GM20431 (cell line): ENCODE results near the gene SH2D7.
"Not testable (repeated sequence)": the region's sequence is repeated elsewhere in the genome, so short reads cannot be mapped to it uniquely, and the experiment has no call there.

Source experiments
- in situ Hi-C: fragments of 300-500 bp; cut with MseI, MboI; formaldehyde crosslinking; loops from one replicate; pipeline ENCODE4 v1.15.0; 2020; ENCODE audit warnings: low sequenced_read_pairs; ENCODE audit not compliant: unreplicated experiment

Gene SH2D7

DNA sequence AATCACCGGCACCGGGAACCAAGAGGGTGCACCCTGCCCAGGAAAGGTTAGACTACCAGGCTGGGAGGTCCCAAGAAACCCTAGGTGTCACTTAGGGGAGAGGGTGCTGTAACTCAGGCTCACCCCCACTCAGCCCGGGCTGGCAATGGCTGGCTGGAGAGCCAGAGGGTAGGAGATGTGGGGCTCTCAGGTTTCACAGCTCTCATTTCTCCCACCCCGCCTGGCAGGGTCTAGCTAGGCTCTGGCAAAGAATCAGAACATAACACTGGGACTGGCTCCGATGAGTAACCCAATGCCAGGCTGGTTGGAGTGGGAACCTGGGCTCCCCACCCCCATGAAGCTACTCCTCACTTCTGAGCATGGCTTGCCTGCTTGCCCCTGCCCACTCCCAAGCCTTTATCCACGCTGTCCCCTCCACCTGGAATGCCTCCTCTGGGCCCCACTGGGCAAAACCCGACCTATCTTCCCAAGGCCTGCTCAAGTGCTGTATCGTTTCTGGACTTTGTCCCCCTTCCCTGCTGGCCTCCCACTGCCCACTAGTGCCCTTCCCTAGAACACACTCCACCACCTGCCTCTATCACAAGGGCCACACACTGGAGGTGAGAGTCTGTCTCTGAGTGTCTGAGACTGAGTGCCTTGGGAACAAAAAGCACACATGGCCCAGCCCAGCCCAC is 36.9 kb downstream of the SH2D7 start:
- in situ Hi-C loops = no loop called here

DNA sequence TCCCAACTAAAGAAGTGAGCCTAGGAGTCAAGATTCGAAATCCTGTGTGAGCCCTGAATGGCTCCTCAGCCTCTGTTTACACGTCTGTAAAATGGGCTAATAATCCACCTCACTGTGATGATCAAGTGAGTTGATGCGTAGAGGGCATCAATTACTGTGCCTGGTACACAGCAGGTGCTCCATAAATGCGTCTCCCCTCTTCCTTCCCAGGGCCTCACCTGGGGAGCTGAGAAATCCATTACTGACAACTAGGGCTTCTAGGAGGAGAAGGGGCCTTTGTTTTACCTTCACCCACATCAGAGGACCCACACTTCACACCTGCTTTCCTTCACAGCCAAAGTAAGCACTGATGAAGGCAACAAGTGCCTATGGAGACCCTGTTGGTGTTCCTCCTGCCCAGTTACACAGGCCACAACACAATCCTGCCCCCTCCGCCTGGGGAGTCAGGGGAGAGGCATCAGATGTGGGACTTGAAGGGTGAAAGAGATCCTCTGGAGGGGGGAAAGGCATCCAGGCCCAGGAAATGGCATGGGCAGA is 37.5 kb downstream of the SH2D7 start:
- in situ Hi-C loops = loop anchor here (10.0 kb wide), 1 partner anchor 65 kb away; no protein-coding TSS in a partner anchor

DNA sequence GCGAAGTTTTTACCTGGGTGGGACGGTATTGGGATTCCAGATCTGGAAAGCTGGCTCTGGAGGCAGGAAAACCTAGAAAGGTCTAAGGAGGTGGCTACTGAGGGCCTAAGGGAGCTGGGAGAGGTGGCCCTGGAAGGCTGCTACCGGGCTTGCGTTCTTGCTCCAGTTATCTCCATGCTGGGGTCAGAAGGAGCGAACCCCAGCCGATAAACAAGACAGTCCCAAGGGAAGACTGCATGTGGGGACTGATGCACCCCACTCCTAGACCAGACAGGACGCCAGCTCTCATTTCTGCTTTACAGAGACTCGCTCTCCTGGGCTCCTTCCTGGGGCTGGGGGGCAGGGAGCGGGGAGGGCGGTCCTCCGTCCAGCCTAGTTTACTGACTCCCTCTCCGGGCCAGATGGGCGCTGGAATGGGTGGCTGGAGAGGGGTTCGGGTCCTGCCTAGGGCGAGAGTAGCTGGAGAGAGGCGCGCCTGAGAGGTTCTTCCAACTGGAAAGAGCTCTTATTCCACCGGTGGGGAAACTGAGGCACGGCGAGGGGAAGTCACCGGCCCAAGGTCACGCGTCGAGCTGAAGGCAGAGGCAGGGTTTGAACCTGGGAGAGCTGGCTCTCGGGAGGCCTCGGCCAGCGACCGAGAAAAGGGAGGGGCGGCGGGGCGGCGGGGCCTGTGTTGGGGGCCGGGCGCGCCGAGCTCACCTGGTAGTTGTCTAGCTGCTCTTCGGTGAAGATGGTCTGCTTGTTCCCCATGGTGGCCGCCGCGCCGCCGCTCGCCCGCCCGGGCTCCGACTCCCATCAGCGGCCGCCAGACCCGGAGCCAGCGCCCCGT is 38.3 kb downstream of the SH2D7 start:
- in situ Hi-C loops = loop anchor here (10.0 kb wide), 1 partner anchor 64 kb away; no protein-coding TSS in a partner anchor

DNA sequence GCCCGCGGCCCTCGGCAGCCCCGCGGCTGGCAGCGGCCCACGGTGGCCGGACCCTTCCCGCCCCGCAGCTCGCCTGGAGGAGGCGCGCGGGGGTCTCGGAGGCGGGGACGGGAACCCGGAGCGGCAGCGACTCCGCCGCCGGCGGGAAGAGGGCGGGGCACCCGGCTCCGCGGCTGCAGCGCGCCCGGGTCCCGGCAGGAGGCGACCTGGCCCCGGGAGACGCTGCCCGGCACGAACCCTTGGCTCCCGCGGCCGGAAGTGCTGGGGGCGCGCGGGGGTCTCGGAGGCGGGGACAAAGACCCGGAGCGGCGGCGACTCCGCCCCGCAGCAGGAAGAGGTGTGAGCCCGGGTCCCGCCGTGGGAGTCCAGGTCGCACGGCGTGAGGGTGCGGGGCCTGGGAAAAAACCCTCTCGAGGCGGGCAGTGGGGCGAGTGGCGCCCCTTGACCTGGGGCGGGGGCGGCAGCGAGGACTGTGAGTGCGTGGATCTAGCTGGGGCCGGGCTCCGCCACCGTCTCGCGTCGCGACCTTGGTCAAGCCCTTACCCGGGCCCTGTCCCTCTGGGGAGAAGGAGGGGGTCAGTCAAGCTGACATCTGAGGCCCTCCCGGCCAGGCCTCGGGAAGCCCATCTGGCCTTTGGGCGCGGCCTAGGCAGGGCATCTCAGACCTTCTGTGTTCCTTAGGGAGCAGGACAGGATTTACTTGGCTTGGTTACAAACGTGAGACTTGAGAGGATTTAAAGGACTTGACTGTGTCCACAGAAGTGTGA is 39.1 kb downstream of the SH2D7 start, which contains the start of gene CIB2:
TSS of gene CIB2 (minus strand) at position 151 of the 767 bp plus-strand sequence. CDS start 230 bp downstream, outside the sequence.
- in situ Hi-C loops = loop anchor here (10.0 kb wide), 1 partner anchor 63 kb away; no protein-coding TSS in a partner anchor

DNA sequence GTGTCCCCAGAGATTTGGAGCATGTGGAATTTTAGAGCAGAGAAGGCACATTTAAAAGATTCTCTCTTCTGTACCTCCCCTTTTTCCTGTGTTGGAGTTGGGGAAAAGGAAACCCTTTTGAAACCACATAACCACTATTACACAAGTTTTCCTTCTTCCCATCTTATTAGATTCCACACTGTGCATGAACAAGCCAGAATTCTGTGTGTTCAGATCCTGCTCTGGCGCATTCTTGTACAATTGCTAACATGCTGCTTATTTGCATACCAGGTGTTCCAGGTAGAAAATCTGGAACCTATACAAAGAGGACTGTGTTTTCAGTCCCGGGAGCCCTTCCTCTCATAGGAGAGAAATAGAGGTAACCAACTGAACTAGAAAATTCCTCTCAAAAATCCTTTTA is 41.4 kb downstream of the SH2D7 start:
- in situ Hi-C loops = loop anchor here (10.0 kb wide), 1 partner anchor 61 kb away; no protein-coding TSS in a partner anchor

DNA sequence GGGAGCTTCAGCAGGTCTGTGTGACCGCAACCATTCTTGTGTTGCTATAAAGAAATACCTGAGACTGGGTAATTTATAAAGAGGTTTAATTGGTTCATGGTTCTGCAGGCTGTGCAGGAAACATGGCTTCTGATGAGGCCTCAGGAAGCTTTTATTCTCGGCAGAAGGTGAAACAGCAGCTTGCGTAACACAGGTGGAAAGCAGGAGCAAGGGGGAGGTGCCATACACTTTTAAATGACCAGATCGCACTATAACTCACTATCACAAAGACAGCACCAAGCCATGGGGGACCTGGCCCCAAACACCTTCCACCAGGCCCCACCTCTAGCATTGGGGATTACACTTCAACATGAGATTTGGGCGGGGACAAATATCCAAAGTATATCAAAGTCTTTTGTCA is 47.2 kb downstream of the SH2D7 start:
- in situ Hi-C loops = loop anchor here (10.0 kb wide), 1 partner anchor 55 kb away; no protein-coding TSS in a partner anchor

DNA sequence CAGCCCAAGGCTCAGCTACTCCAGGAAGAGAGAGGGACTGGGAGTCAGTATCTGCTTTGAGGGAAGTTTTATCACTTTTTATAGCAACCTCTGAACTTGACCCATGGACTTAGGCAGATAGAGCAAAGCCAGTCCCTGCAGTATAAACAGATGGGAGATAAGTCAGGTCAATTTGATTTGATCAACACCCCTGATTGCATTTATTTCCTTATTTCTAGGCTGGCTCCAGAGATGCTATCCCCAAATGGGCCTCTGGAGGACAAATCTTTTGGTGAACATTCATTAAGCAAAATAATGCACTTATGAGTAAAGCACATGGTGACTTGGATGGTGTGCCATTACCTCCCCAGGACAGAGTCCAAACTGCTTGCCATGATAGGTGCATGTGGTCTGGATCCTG is 47.9 kb downstream of the SH2D7 start:
- in situ Hi-C loops = no loop called here

DNA sequence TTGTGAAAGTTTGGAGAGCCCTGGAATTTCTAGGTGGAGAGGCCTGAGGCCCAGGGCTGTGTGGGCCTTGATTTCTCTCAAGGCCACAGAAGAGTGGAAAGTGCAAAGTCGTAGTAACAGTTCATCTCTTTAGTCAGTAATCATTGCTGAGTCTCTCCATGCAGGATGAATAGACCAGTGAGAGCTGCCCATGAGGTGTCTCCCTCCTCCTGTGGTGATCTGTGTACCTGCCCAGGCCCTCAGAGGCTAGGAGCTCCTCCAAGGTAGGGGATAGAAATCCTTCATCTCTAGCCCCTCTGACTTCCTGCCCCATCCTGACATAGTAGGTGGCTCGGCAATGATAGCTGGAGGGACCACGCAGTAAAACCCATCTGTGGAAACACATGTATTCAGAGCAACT is 50.0 kb downstream of the SH2D7 start:
- in situ Hi-C loops = no loop called here

DNA sequence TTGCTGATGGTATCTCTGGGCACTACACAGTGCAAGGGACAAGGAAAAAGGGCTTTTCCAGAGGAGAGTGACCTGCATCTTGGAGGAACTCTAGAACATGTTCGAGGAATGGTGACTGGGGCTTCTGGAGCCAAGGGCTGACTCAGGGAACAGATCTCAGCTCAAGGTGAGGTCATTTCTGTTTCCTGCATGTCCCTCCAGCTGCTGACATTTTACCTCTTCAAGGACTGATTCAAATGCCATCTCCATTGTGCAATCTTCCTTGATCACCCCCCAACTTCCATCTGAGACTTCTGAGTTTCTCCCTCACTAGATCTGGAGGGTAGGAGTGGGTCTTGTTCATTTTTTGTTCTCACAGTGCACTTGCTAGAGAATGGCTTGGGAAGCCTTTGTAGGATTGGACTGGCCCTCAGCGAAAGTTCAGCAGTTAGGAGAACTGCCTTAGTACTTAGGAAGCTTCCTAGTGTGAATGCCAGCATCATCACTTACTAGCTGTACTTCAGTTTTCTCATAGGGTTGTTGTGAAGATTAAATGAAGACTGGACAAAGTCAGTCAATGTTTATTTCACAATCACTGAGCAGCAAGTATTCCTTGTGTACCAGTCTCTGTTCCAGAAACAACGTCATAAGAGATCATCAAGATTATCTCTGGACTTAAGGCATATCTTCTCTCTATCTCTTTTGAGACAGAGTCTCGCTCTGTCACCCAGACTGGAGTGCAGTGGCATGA is 54.2 kb downstream of the SH2D7 start:
- in situ Hi-C loops = no loop called here

DNA sequence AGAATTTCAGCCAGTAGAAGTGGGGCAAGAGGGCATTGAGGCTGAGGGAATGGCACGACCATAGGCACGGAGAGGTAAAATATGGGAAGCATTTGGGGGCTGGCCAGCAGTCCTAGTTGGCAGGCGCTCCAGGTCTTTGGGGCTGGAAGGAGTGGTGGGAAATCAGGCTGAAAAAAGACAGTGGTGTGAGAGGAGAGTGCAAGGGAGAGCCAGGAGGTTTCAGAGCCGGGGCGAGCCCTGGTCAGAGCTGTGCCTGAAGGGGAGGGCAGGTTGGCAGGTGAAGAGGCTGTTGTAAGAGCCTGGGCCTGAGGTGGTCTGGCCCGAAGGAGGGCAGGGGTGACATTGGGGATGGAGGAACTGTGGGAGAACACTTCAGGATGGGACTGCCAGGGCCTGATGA is 55.2 kb downstream of the SH2D7 start:
- in situ Hi-C loops = no loop called here

DNA sequence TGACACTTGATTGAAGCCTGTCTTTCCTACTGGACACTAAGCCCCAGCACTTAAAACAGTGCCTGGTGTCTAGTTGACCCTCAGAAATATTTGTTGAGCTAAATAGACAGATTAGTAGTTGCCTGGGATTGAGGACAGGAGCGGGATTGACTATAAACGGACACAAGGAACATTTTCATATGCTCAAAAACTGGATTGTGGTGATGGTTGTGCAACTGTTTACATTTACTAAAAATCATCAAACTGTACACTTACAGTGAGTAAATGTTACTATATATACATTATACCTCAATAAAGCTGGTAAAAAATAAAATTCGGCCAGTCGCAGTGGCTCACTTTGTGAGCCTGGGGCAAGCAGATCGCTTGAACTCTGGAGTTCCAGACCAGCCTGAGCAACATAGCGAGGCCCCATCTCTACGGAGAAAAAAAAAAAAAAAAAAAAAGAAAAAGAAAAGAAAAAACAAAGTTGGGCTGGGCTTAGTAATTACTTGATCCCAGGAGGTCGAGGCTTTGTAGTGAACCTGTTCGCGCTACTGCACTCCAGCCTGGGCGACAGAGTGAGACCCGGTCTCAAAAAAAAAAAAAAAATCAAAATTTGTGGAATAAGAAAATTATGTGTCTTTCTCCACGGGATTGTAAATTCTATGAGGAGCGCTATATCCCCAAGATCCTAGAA is 56.2 kb downstream of the SH2D7 start:
- in situ Hi-C loops = no loop called here

DNA sequence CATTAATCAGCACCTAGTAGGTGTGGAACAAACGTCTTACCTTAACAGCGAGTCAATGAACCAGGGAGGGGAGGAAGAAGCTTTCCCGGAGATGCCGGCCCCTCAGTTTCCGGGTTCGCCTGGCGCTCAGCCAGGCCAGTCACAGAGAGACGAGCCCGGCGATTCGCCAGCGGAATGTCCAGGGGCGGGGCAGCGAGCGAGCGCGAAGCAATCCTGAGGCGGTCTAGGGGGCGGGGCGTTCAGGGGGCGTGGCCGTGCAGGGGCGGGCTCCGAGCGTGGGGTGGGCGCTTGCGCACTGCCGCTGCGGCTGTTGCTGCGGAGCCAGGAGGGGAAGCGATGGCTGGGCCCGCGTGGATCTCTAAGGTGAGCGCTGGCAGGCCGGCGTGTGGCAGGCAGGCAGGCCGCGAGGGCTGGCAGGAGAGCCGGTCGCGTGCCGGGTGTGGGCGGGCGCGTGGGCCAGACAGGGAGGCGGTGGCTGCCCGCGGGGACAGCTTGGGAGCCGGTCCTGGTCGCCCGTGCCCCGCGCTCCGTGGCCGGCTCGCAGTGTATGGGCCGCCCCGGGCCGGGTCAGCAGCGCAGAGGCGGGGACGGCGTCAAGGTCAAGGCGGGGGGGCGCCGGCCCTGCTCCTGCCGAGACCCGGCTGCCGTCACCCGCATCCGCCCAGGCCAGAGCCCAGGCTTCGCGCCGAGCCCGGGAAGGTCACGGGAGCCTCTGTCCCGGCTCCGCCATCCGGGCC is 56.9 kb downstream of the SH2D7 start, which contains the start of gene IDH3A:
TSS of gene IDH3A (plus strand) at position 295 of the 737 bp plus-strand sequence. CDS start at position 337, 42 bp downstream.
- in situ Hi-C loops = no loop called here

DNA sequence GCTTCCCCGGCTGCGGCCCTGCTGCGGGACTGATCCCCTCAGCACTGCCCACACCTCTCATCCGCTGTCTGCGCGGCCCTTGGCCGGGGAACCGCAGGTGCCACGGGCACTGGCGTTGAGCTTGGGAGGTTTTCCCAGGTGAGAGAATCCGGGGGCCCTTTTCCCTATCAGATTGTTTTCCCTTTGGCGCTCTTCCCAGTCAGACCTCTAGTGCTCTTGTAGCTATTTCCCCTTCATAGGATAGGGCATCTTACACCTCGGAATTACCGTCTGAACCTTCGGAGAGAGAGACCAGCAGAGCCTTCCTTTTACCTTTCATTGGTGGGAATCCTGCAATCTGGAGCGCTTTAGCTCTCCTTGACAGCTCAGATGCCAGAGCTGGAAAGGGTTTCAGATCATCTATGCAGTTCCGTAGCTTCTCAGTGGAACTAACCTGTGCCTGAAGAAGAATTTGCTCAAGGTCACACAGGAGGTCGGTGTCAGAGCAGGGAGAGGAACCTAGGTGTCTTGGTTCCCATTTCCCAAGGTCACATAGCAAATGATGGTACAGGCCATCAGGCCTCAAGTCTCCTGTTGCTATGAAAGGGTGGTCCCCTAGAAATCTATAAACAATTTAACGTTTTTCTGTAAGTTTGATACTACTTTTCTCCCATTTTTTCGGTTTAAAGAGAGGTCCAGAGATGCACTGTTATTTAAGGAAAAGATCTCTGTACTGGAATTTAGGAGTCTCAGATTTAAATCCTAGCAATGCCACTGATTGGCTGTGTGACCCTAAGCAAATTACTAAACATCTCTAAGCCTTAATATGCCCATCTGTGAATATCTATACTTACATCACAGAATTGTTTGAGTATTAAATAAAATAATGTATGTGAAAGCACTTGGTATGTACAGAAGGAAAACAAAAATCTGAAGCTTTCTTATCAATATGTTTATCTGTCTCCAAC is 57.7 kb downstream of the SH2D7 start:
- in situ Hi-C loops = no loop called here

DNA sequence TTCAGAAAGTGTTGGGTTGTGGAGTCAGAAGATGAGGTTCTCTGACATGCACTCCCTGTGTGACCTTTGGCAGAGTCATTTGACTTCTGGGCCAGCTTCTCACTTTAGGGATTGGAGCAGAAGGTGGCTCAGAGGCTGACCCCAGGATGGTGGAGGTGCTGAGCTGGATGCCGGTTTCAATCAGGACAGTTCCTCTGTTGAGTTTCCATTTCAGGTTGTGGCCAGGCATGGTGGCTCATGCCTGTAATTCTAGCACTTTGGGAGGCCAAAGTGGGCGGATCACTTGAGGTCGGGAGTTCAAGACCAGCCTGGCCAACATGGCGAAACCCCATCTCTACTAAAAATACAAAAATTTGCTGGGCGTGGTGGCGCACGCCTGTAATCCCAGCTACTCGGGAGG is 58.7 kb downstream of the SH2D7 start:
- in situ Hi-C loops = not testable (repeated sequence)
